Measurements from ENCODE around the gene CSRNP3. TPM values are rescaled to one million over a fixed set of nuclear protein-coding genes. Genes with fewer than 3 reads are reported as not detected.

Gene CSRNP3
- total RNA-seq, 1 experiment from 2014 or later = 0.05 TPM

DNA sequence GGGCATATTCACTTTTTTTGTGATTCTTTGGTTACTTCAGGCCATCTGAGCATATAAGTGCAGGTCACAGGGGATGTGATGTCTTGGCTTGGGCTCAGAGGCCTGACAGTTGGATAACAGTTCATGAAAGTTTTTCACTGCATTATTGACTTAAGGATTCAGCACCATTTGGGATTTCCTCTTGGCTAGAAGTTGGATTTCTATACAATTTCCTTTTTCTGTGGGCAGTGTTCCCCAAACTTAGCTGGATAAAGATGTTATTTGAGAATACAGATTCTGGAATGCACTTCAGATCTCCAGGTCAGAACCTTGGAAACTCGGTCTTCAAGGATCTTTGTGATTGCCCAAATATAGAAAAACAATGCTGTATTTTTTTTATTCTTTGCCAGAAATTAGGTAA is 246.6 kb downstream of the CSRNP3 start (continued):
- no peak for TF ChIP-seq TCF7L2 (IDR thresholded peaks at IDR 0.05; ENCODE audit: borderline replicate concordance, extremely low read depth, insufficient read depth, insufficient read length)

DNA sequence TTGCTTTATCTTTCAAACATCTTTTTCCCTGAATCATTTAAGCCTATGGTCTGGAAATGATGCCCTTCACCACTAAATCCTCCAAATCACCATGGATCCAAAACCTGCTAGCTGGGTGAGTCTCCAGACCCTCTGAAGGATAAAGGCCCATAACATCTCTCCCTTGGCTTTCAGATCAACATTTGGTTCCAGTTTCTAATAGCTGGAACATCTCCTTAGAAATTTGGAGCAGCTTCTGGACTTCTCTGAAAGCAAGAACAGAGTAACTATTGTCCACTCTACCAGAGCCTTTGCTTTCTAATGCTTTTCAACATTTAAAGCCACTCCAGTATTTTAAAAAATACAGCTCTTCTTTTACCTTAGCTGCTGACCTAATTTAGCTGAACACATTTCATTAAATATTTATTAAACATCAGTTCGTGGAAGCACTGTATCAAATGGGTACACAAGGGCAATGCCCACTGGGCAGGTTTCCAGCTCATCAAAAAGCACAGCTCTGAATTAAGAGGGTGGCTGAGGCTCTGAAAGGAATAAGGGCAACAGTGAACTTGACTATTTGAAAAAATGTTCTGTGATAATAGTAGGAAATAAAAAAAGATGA is 249.2 kb downstream of the CSRNP3 start:
- no TSS peak for BruUV-seq (replicated peaks)
- RAD21 ChIA-PET (ENCODE audit: low non-redundant PET in 1 of 2, low total read pairs in 2 of 2, uncharacterized antibody in 2 of 2, unreplicated experiment in 2 of 2) = no interaction called here

DNA sequence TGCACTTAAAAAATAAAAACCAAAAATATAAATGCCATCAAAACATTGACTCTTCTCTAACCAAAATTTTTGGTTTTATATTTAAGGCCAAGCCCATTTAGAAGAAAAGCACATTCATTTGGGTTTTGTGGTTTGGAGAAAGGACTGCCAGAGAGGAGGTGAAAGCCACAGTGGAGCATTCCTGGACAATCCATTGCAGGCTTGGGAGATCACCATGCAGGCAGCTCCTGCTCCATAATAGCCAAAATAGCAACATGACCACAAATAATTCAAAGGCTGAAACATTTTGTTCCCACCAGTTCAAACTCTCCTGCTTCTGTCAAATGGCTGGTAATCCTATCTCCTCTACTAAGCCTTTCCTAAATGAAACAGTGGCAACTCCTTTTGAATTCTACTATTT is 251.0 kb downstream of the CSRNP3 start:
- CTCF ChIA-PET = no interaction called here
- ATAC-seq (no peak), DNase-seq (ENCODE audit: low read depth, low spot score) (no peak)
- BruUV-seq (replicated peaks) = no TSS peak
- Histone ChIP-seq H3K4me3 (replicated peaks in 1 of 2; ENCODE audit: low read depth in 1 of 2, low read length in 2 of 2) (no peak overlapping the region), H2AFZ (ENCODE audit: low read depth, low read length, poor library complexity, severe bottlenecking) (no peak overlapping the region), H3K4me1 (ENCODE audit: control insufficient read depth in 1 of 2, insufficient read depth in 2 of 2, low read length in 2 of 2) (peaks cover 0 to 5% of the 10 kb centered on the region in 2 experiments; a peak in 2 of 4 replicates), H3K9me3 (ENCODE audit: control insufficient read depth in 1 of 2, insufficient read depth in 1 of 2, low read depth in 1 of 2, low read length in 2 of 2) (no peaks in the 10 kb centered on the region), H3K9ac (ENCODE audit: low read length) (no peak overlapping the region), H3K9me2 (ENCODE audit: insufficient read depth) (no peaks in the 10 kb centered on the region), H3K36me3 (ENCODE audit: control insufficient read depth in 1 of 2, insufficient read depth in 2 of 2, low read length in 2 of 2) (no peaks in the 10 kb centered on the region), H3K27ac (ENCODE audit: low read depth, low read length) (no peak overlapping the region), H4K20me1 (ENCODE audit: insufficient read depth) (no peaks in the 10 kb centered on the region), H3K79me2 (ENCODE audit: insufficient read depth, low read length) (no peaks in the 10 kb centered on the region), H3K27me3 (ENCODE audit: insufficient read depth, low read length) (peaks cover 17% of the 10 kb centered on the region; the same call in 1 of the 2 replicates), H3K4me2 (ENCODE audit: low read length) (no peak overlapping the region)
- POLR2A ChIA-PET = no interaction called here
- intact Hi-C loops (cut with micrococcal nuclease) = loop anchor here (10.0 kb wide), 1 partner anchor 304 kb away; no protein-coding TSS in a partner anchor
- TF ChIP-seq FOSL1 (IDR thresholded peaks at IDR 0.05; ENCODE audit: low read depth) (no peak), CEBPB (IDR thresholded peaks at IDR 0.05; ENCODE audit: low read depth) (no peak), RAD21 (IDR thresholded peaks at IDR 0.05; ENCODE audit: low read depth) (no peak), CBX3 (IDR thresholded peaks at IDR 0.05; ENCODE audit: low read depth) (no peak), POLR2A (IDR thresholded peaks at IDR 0.05; ENCODE audit: borderline replicate concordance, extremely low read depth, insufficient read depth, insufficient read length) (no peak), TCF7L2 (IDR thresholded peaks at IDR 0.05; ENCODE audit: borderline replicate concordance, extremely low read depth, insufficient read depth, insufficient read length) (no peak), POLR2AphosphoS5 (IDR thresholded peaks at IDR 0.05; ENCODE audit: low read depth, low read length) (no peak)
- TF ChIP-seq, protein P1, sequence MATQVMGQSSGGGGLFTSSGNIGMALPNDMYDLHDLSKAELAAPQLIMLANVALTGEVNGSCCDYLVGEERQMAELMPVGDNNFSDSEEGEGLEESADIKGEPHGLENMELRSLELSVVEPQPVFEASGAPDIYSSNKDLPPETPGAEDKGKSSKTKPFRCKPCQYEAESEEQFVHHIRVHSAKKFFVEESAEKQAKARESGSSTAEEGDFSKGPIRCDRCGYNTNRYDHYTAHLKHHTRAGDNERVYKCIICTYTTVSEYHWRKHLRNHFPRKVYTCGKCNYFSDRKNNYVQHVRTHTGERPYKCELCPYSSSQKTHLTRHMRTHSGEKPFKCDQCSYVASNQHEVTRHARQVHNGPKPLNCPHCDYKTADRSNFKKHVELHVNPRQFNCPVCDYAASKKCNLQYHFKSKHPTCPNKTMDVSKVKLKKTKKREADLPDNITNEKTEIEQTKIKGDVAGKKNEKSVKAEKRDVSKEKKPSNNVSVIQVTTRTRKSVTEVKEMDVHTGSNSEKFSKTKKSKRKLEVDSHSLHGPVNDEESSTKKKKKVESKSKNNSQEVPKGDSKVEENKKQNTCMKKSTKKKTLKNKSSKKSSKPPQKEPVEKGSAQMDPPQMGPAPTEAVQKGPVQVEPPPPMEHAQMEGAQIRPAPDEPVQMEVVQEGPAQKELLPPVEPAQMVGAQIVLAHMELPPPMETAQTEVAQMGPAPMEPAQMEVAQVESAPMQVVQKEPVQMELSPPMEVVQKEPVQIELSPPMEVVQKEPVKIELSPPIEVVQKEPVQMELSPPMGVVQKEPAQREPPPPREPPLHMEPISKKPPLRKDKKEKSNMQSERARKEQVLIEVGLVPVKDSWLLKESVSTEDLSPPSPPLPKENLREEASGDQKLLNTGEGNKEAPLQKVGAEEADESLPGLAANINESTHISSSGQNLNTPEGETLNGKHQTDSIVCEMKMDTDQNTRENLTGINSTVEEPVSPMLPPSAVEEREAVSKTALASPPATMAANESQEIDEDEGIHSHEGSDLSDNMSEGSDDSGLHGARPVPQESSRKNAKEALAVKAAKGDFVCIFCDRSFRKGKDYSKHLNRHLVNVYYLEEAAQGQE (IDR thresholded peaks at IDR 0.05; ENCODE audit: low read depth) = no peak
- TF ChIP-seq, protein P2, sequence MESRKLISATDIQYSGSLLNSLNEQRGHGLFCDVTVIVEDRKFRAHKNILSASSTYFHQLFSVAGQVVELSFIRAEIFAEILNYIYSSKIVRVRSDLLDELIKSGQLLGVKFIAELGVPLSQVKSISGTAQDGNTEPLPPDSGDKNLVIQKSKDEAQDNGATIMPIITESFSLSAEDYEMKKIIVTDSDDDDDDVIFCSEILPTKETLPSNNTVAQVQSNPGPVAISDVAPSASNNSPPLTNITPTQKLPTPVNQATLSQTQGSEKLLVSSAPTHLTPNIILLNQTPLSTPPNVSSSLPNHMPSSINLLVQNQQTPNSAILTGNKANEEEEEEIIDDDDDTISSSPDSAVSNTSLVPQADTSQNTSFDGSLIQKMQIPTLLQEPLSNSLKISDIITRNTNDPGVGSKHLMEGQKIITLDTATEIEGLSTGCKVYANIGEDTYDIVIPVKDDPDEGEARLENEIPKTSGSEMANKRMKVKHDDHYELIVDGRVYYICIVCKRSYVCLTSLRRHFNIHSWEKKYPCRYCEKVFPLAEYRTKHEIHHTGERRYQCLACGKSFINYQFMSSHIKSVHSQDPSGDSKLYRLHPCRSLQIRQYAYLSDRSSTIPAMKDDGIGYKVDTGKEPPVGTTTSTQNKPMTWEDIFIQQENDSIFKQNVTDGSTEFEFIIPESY (IDR thresholded peaks at IDR 0.05; ENCODE audit: extremely low read depth, insufficient replicate concordance, low read length) = no peak
- RAD21 ChIA-PET (ENCODE audit: low non-redundant PET in 1 of 2, low total read pairs in 2 of 2, uncharacterized antibody in 2 of 2, unreplicated experiment in 2 of 2) = no interaction called here

More for the DNA sequence above, 249.2 kb downstream of the CSRNP3 start:
- Histone ChIP-seq H3K9me3 (ENCODE audit: control insufficient read depth in 1 of 2, insufficient read depth in 1 of 2, low read depth in 1 of 2, low read length in 2 of 2) (no peaks in the 10 kb centered on the region), H3K4me1 (ENCODE audit: control insufficient read depth in 1 of 2, insufficient read depth in 2 of 2, low read length in 2 of 2) (no peaks in the 10 kb centered on the region), H4K20me1 (ENCODE audit: insufficient read depth) (no peaks in the 10 kb centered on the region), H3K4me2 (ENCODE audit: low read length) (no peak overlapping the region), H3K4me3 (replicated peaks in 1 of 2; ENCODE audit: low read depth in 1 of 2, low read length in 2 of 2) (no peak overlapping the region), H2AFZ (ENCODE audit: low read depth, low read length, poor library complexity, severe bottlenecking) (no peak overlapping the region), H3K9ac (ENCODE audit: low read length) (no peak overlapping the region), H3K27me3 (ENCODE audit: insufficient read depth, low read length) (peaks cover 17% of the 10 kb centered on the region; the same call in 1 of the 2 replicates), H3K27ac (ENCODE audit: low read depth, low read length) (no peak overlapping the region), H3K36me3 (ENCODE audit: control insufficient read depth in 1 of 2, insufficient read depth in 2 of 2, low read length in 2 of 2) (no peaks in the 10 kb centered on the region), H3K79me2 (ENCODE audit: insufficient read depth, low read length) (no peaks in the 10 kb centered on the region), H3K9me2 (ENCODE audit: insufficient read depth) (no peaks in the 10 kb centered on the region)
- intact Hi-C loops (cut with micrococcal nuclease) = no loop called here
- ATAC-seq (no peak), DNase-seq (ENCODE audit: low read depth, low spot score) (no peak)
- no peak for TF ChIP-seq SRF (IDR thresholded peaks at IDR 0.05; ENCODE audit: low read depth)
- TF ChIP-seq EZH2phosphoT487 (IDR thresholded peaks at IDR 0.05; ENCODE audit: borderline replicate concordance) = no peak
- no peak for TF ChIP-seq CEBPB (IDR thresholded peaks at IDR 0.05; ENCODE audit: low read depth)
- TF ChIP-seq ZNF274 (IDR thresholded peaks at IDR 0.05; ENCODE audit: low read depth, low read length) = no peak
- TF ChIP-seq, protein P3, sequence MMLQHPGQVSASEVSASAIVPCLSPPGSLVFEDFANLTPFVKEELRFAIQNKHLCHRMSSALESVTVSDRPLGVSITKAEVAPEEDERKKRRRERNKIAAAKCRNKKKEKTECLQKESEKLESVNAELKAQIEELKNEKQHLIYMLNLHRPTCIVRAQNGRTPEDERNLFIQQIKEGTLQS (IDR thresholded peaks at IDR 0.05) = no peak
- no peak for TF ChIP-seq POLR2A (IDR thresholded peaks at IDR 0.05; ENCODE audit: borderline replicate concordance, extremely low read depth, insufficient read depth, insufficient read length)
- ChIA-PET POLR2A (no interaction called here), CTCF (no interaction called here)
